Body of pancreas (tissue), 4 donors: ENCODE measurements around the gene KANK2. TPM values are rescaled to one million over a fixed set of nuclear protein-coding genes. Genes with fewer than 3 reads are reported as not detected.
"Not testable (repeated sequence)": the region's sequence is repeated elsewhere in the genome, so short reads cannot be mapped to it uniquely, and the experiment has no call there.

Experiments used
- ATAC-seq: fragments of 150-250 bp; one replicate; pipeline ENCODE4 v1.9.1; 2016
- DNase-seq, 4 donors: peaks; one replicate each; pipeline ENCODE4 v3.0.0-alpha.2; 2019
- H3K27ac ChIP-seq, 4 donors: fragments of 200-600 bp; sonication (generic); 1 replicate in 3 of 4; 2 replicates in 1 of 4; pipeline versions ENCODE4 v1.5.1 to v1.6.1; 2016 to 2019; ENCODE audit warnings: mild to moderate bottlenecking in 1 of 4, mixed read lengths in 1 of 4, moderate library complexity in 1 of 4
- H3K27me3 ChIP-seq, 2 donors: fragments of 200-600 bp; sonication (generic); one replicate each; pipeline ENCODE4 v1.6.0; 2016; ENCODE audit warnings: mild to moderate bottlenecking in 1 of 2
- H3K36me3 ChIP-seq, 2 donors: fragments of 200-600 bp; sonication (generic); replicated peaks in 1 of 2; 2 replicates each; pipeline ENCODE4 v1.5.1; 2016; ENCODE audit warnings: low read depth in 2 of 2; ENCODE audit not compliant: insufficient read depth in 1 of 2
- H3K4me1 ChIP-seq: fragments of 200-600 bp; sonication (generic); one replicate; pipeline ENCODE4 v1.6.0; 2016
- H3K4me3 ChIP-seq, 2 donors: fragments of 200-600 bp; sonication (generic); 1 replicate in 1 of 2; 2 replicates in 1 of 2; pipeline ENCODE4 v1.5.1; 2016 to 2019
- H3K9me3 ChIP-seq, 3 donors: fragments of 200-600 bp; sonication (generic); 1 replicate in 2 of 3; 2 replicates in 1 of 3; pipeline ENCODE4 v1.5.1; 2016
- POLR2A ChIP-seq, 3 donors: fragments of 450-650 bp; IDR thresholded peaks; one replicate each; pipeline ENCODE4 v1.6.1; 2016; ENCODE audit warnings: antibody characterized with exemption in 3 of 3, mild to moderate bottlenecking in 2 of 3
- WGBS, 2 donors: methylation state at CpG; one replicate each; pipeline ENCODE4 v1.1.5; 2017; 5-methylcytosine and 5-hydroxymethylcytosine counted together
- intact Hi-C: fragments of 100-400 bp; cut with DNase I; formaldehyde crosslinking; loops from one replicate; pipeline ENCODE4 v1.15.1; 2023
- total RNA-seq, 2 donors: library from RNA; depleted of rRNA; stranded (reverse); fragments of >200 nt; gene quantifications; one replicate each; pipeline ENCODE4 v1.1.0, GENCODE V29; 2016
- TF ChIP-seq, protein P1 (sequence below), 7 experiments: fragments of 450-650 bp in 4 of 7; fragments of 200-600 bp in 3 of 7; sonication (generic) in 3 of 7; IDR thresholded peaks; one replicate each; pipeline ENCODE4 v1.5.1; 2016 to 2019; ENCODE audit warnings: antibody characterized with exemption in 7 of 7

The KANK2 gene
- total RNA-seq, 2 donors from 2014 or later: 133 to 165 TPM

- H3K4me3 ChIP-seq: no peak overlapping the region
- WGBS, 2 donors: 94 to 96% methylated on average over 9 of the region's 9 CpGs
- TF ChIP-seq, protein P1, sequence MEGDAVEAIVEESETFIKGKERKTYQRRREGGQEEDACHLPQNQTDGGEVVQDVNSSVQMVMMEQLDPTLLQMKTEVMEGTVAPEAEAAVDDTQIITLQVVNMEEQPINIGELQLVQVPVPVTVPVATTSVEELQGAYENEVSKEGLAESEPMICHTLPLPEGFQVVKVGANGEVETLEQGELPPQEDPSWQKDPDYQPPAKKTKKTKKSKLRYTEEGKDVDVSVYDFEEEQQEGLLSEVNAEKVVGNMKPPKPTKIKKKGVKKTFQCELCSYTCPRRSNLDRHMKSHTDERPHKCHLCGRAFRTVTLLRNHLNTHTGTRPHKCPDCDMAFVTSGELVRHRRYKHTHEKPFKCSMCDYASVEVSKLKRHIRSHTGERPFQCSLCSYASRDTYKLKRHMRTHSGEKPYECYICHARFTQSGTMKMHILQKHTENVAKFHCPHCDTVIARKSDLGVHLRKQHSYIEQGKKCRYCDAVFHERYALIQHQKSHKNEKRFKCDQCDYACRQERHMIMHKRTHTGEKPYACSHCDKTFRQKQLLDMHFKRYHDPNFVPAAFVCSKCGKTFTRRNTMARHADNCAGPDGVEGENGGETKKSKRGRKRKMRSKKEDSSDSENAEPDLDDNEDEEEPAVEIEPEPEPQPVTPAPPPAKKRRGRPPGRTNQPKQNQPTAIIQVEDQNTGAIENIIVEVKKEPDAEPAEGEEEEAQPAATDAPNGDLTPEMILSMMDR (IDR thresholded peaks at IDR 0.05): no peak
- TF ChIP-seq POLR2A (IDR thresholded peaks at IDR 0.05): no peak
- H3K27me3 ChIP-seq: no peaks in the 10 kb centered on the region
- DNase-seq (no peak), ATAC-seq (no peak)
- peaks cover 45% of the 10 kb centered on the region for H3K4me1 ChIP-seq
- no peaks in the 10 kb centered on the region for H3K9me3 ChIP-seq
- intact Hi-C loops: no loop called here
- H3K27ac ChIP-seq: no peak overlapping the region
- no peaks in the 10 kb centered on the region for H3K36me3 ChIP-seq
Observed at GRCh38 chr19:11187441-11187840, 9.9 kb downstream of the KANK2 start.

DNA sequence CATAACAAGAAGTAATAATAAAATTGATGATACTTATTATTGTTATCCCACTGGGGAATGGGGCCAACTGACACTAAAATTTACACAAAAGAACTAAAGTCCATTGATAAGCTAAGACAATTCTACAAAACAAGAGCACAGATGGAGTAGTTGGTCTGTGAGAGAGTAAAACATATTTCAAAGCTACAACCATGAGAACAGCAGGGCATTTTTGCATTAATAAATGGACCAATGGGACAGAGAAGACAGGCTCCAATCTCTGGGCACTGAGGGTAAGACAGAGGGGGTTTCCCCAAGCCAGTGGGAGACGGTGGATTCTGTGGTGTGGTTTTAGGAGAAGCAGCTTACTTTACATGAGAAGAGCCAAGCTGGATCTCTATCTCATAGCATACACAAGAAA lies 14.4 kb downstream of the KANK2 start:
- Histone ChIP-seq H3K36me3 (peaks cover 0 to 3% of the 10 kb centered on the region in 2 donors), H3K4me1 (peaks cover 31% of the 10 kb centered on the region), H3K9me3 (no peaks in the 10 kb centered on the region), H3K27me3 (no peaks in the 10 kb centered on the region), H3K4me3 (no peak overlapping the region), H3K27ac (no peak overlapping the region)
- 83 to 85% methylated on average over 1 of the region's 1 CpG for WGBS, 2 donors
- intact Hi-C loops: no loop called here
- DNase-seq (no peak), ATAC-seq (no peak)
- TF ChIP-seq, protein P1 (IDR thresholded peaks at IDR 0.05): no peak
- no peak for TF ChIP-seq POLR2A (IDR thresholded peaks at IDR 0.05)

GRCh38 chr19:11181488-11181887 lies 15.9 kb downstream of the KANK2 start:
- WGBS, 2 donors: 86 to 94% methylated on average over 4 of the region's 4 CpGs
- TF ChIP-seq, protein P1 (IDR thresholded peaks at IDR 0.05): no peak
- no peak for TF ChIP-seq POLR2A (IDR thresholded peaks at IDR 0.05)
- intact Hi-C loops: no loop called here
- Histone ChIP-seq H3K9me3 (no peaks in the 10 kb centered on the region), H3K27ac (no peak overlapping the region), H3K4me3 (no peak overlapping the region), H3K36me3 (peaks cover 0 to 11% of the 10 kb centered on the region in 2 donors), H3K27me3 (no peaks in the 10 kb centered on the region), H3K4me1 (peaks cover 31% of the 10 kb centered on the region)
- ATAC-seq: no peak
- no peak for DNase-seq

GRCh38 chr19:11180975-11181374 lies 16.4 kb downstream of the KANK2 start:
- Histone ChIP-seq H3K36me3 (peaks cover 0 to 16% of the 10 kb centered on the region in 2 donors), H3K4me1 (peaks cover 29% of the 10 kb centered on the region)
- intact Hi-C loops, H3K27ac ChIP-seq, H3K9me3 ChIP-seq, ATAC-seq, H3K4me3 ChIP-seq, H3K27me3 ChIP-seq, DNase-seq: not testable (repeated sequence)
- WGBS, 2 donors: 86 to 90% methylated on average over 8 of the region's 8 CpGs

DNA sequence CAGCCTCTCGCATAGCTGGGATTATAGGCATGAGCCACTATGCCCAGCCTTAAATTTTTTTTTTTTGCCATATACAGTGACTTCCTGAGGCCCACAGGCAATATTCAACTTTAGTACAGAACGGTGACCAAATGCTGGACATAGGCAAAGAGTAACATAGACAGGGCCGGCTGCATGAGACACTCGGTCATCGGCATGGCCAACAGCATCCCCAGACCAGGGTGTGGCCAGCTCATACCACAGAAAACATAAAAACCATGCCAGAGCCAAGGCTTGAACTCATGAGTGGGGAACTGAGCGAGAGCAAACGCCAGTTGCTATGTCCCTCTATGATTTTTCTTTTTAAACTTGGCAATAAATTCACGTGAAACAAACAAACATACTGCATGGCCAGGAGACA lies 17.0 kb downstream of the KANK2 start:
- Histone ChIP-seq H3K4me3 (no peak overlapping the region), H3K4me1 (peaks cover 22% of the 10 kb centered on the region), H3K27ac (no peak overlapping the region), H3K36me3 (peaks cover 0 to 18% of the 10 kb centered on the region in 2 donors), H3K9me3 (no peaks in the 10 kb centered on the region), H3K27me3 (no peaks in the 10 kb centered on the region)
- no peak for TF ChIP-seq POLR2A (IDR thresholded peaks at IDR 0.05)
- TF ChIP-seq, protein P1 (IDR thresholded peaks at IDR 0.05): no peak
- ATAC-seq (no peak), DNase-seq (no peak)
- intact Hi-C loops: no loop called here
- WGBS, 2 donors: 78 to 92% methylated on average over 8 of the region's 8 CpGs
